Activated CD8-positive, alpha-beta memory T cell treated with anti-CD3 and anti-CD28 coated beads for 36 hours (primary cell): ENCODE data around the gene COL10A1. TPM values are rescaled to one million over a fixed set of nuclear protein-coding genes. Genes with fewer than 3 reads are reported as not detected.

Experiments used
- CTCF ChIA-PET: fragments of 350-600 bp; sonication (Branson Sonifier 250); formaldehyde crosslinking; loops from one replicate; lab custom pipeline; 2021; ENCODE audit warnings: antibody characterized with exemption; lab: Charles Lee
- POLR2A ChIA-PET: fragments of 350-600 bp; sonication (Branson Sonifier 250); formaldehyde crosslinking; loops from one replicate; lab custom pipeline; 2021; ENCODE audit warnings: antibody characterized with exemption; lab: Charles Lee
- total RNA-seq, 2 experiments: library from RNA; stranded (reverse); gene quantifications; one replicate each; pipeline ENCODE4 v1.2.3, GENCODE V29; 2021

COL10A1 gene
- not detected for total RNA-seq

DNA sequence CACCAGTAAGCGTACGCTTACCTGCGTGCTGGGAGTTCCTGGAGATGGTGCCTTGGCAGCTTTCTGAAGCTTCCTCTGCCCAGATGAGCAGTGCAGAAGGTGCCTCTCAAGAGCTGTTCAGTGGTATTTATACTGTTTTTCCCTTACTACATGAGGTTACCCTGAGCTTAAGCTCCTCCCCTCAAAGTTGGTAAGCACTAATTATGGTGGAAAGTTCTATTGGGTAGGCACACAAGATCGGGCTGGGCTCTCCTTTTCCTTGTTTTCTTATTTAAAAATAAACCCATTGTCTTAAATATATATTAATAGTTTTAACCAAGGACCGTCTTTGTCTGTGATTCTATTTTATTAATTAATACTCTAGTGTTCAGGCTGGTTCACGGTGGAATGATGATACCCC lies at the start of gene COL10A1:
TSS of gene COL10A1 (minus strand) at position 101 of the 400 bp plus-strand sequence. CDS start 640 bp downstream, outside the sequence.
- CTCF ChIA-PET = no interaction called here

DNA sequence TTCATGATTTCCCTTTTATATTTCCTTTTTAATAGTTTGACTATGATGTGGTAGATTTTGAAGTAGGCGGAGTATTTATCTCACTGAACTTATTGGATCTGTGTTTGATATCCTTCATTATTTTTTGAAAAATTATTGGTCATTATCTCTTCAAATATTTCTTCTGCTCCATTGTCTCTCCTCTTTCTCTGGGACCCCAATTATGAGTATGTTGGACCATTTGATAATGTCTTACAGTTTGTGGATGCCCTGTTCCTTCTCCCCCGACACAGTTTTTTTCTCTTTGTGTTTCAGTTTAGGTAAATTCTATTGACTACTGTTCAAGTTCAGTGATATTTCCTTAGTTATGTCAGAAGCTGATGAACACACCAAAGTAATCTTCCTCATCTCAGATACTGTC lies 49.4 kb upstream of the COL10A1 start:
- ChIA-PET CTCF (no interaction called here), POLR2A (no interaction called here)

More for the DNA sequence above, at the start of gene COL10A1:
- POLR2A ChIA-PET = no interaction called here

DNA sequence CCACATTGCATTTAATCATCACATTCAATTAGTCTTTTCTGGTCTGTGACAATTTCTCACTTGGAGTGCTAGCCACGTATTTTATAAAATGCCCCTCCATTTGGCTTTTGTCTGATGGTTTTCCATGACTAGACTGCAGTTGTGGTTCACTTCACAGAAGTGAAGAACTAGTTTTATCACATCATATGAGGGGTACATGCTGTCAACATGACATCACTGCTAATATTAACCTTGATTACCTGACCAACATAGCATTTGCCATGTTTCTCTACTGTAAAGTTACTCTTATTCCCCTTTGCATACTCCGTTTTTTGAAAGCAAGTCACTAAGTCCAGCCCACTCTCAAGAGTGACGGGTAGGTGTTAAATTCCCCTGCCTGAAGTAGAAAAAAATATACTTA lies 48.0 kb upstream of the COL10A1 start:
- POLR2A ChIA-PET = no interaction called here
- CTCF ChIA-PET = no interaction called here

DNA sequence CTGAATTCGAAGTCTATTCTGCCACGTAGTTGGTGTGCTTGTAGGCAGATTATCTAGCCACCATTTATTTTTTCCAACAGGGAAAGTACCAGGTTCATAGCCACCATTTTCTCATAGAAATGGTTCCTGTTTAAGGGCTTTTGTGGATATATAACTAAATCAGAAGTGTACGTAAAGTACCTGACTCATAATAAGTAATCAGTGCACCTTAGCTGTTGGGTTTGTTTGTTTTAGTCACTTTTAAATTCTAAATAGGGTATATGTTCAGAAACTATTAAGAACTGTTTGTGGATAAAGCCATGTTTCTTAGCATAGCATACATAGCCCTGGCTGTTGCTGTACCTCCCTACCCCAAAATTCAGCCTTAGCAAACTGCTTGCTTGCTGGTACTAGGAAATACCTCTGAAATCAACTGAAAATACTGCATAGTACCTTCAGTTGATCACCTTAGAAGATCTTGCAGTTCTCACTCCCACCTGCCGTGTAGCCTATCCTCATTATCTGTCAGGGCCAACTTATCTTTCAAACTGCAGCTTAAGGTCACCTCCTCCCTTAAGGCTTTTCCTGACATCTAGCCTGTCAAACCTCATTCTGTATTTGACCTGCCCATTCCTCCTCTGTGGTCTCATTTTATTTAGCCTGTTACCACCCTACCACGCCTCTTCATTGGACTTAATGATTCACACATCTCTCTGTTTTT lies 44.6 kb upstream of the COL10A1 start:
- POLR2A ChIA-PET = no interaction called here

DNA sequence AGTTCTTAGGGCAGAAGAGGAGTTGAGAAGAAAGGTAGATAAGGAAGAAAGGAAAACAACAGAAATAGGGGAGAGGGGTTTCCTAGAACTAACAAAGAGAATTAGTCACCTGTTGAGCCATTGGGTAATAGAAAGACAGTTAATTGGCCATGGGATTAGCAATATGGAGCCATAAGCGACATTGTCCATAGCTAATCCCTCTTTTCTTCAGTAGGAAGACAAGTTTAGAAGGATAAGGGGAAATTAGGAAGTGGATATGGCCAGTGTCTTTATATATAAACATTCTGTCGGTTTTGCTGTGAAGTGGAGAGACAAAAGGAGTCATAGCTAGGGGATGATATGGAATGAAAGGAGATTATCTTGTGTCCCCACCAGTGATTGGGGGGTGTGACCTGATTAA lies 43.9 kb upstream of the COL10A1 start:
- ChIA-PET POLR2A (no interaction called here), CTCF (no interaction called here)

More for the DNA sequence above, 44.6 kb upstream of the COL10A1 start:
- CTCF ChIA-PET = no interaction called here

DNA sequence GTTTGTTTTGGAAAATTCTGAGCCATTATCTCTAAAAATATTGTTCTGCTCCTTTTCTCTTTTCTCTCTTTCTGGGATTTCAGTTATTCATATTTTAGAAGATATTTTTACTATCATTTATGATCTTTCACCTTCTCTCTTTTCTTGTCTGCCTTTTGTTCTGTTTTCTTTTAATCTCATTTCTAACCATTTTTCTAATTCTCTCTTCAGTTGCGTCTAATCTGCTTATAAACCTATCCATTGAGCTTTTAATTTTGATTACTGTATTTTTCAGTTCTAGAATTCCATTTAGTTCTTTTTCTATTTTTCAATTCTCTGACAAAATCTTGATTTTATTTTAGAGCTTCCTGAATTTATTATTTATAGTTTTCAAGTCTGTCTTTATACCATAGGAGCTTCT lies 42.2 kb upstream of the COL10A1 start:
- CTCF ChIA-PET = no interaction called here

DNA sequence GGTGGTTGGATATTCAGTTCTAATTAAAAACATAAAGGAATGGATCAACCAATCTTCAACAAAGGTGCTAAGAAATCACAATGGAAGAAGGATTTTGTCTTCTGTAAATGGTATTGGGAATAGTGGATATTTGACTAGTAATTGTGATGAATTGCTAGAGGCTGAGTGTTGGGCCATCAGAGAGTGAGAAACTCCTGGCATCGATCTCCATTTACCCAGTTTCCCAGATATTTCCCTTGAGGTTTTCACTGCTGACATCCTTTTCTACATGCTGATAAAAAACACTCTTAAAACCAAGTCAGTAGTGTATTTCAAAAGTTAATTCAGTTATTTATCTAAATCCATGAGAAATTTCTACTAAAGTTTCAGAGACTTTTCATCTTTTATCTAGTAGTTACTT lies 40.4 kb upstream of the COL10A1 start:
- ChIA-PET CTCF (no interaction called here), POLR2A (no interaction called here)

More for the DNA sequence above, 42.2 kb upstream of the COL10A1 start:
- POLR2A ChIA-PET = interaction anchor here (0.7 kb wide), 1 partner anchor 535 kb away, joined by 4 read pairs; no protein-coding TSS in a partner anchor

DNA sequence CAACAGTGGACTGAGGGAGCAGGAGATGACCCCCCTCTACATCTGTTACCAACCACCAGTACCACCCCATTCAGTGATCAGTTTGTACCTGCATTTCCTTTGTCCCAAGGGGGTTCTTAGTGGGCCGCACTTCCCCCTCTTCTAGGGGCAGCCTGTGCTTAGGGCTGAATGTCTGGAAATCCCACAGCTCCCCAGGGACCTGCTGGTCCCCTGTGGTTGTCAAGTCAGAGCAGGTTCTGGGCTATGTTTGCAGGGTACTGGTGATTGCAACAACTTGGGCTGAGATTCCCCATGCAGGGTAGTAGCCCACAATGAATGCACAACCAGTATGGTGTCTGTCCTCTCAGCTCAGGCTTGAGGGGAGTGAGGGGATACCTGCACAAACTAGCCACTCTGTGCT lies 39.7 kb upstream of the COL10A1 start:
- CTCF ChIA-PET = no interaction called here
- POLR2A ChIA-PET = no interaction called here

DNA sequence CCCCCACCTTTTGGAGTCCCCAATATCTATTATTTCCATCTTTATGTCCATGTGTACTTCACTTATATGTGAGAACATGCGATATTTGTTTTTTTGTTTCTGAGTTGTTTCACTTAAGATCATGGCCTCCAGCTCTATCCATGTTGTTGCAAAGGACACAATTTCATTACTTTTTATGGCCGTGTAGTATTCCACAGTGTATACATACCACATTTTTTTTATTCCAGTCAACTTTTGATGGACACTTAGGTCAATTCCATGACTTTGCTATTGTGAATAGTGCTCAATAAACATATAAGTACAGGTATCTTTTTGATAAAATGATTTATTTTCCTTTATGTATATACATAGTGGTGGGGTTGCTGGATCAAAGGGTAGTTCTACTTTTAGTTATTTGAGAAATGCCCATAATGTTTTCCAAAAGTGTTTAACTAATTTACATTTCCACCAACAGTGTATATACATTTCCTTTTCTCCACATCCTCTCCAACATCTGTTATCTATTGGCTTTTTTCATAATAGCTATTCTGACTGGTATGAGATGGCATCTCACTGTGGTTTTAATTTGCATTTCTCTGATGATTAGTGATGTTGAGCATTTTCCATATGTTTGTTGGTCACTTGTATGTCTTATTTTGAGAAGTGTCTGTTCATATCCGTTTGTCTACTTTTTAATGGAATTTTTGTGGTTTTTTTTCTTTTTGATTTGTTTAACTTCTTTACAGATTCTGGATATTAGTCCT lies 34.0 kb upstream of the COL10A1 start:
- CTCF ChIA-PET = no interaction called here
- POLR2A ChIA-PET = no interaction called here

DNA sequence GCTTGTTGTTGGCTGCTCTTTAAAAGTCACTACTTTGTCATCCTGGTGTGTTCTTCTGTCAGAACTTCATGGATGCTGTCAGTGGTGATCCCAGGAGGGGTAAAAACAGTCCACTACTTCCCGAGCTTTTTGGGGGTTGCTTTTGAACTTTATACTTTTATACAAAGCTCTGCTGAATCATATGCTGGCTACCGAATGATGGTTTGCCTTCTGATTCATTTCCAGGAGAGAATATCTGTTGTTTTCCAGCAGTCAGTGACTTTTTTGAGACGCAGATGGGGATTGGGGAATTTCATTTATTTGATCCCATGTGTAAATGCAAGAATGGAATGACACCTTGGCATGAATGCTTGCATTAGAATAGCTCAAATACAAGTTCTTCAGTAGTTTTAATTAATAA lies 32.7 kb upstream of the COL10A1 start:
- ChIA-PET POLR2A (no interaction called here), CTCF (no interaction called here)

DNA sequence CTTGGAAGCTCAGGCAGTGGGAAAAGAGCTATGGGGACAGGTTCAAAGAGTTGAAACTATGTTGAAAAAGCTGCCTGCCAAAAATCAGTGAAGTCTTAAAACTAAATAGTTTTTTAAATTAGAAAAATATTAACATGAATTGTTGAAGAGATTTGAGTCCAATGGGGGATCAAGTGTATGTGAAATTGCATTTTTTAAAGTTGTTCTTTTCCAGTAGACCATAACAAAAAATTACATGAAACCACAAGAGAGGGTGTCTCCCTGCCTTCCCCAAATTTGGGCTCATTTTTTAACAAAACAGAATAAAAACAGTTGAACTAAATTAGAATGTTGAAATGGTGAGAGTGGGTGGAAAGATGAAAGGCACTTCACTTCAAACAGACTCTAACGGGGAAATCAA lies 31.5 kb upstream of the COL10A1 start:
- CTCF ChIA-PET = no interaction called here
- POLR2A ChIA-PET = no interaction called here

DNA sequence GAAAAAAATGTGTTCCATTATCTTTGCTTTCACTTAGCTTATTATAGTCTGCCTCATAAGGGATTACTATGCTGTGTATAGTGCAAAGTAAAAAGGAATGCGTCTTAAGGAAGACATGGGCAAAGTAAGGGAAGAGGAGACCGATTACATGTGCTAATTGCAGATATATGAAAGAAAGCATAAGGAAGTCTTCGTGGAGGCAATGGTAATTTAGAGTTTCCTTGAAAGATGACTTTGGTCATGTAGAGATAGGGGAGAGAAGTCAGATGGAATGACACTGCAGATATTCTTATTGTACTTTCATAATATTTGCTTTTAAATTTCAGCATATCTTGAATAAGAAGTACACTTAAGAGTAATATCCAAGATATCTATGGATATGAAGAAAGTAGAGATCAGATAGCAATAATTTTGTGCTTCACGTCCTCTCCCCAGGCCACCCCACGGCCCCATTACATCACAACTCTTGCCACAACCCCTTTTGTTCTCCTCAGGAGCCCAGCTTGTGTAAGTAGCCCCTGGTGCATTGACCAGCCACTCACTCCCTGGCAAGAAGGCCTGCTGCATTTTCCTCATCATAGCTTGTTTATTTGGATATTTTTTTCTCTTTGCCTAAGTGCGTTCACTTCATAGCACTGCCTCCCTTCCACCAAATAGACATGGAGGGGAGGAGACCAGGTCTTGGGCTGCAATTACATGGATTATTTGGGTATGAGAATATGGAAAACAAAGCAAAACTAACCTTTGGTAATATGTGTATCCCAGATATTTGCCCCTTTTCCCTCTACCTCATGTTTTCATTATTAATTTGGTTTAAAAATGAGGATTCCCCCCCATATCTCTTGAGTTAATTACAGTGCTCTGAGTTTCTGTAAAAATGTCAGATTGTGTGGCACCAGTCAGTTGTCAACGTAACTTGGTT lies 30.7 kb upstream of the COL10A1 start:
- ChIA-PET CTCF (no interaction called here), POLR2A (no interaction called here)

DNA sequence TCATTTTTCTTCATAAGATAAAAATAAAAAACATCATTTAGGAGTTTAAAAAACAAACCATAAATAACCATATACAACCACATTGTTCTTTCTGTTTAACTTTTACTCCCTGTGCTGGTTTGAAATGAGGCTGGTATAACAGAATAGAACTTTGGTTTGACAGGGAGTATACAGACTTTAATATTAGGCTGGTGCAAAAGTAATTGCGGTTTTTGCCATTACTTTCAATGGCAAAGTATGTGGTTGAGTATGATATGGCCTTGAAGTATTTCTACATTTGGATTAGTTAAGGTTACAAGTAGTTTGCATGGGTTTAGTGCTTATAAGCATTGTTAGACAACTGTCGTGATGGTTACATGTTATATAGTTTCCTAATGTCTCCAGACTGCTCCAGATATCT lies 29.0 kb upstream of the COL10A1 start:
- CTCF ChIA-PET = no interaction called here
- POLR2A ChIA-PET = no interaction called here

DNA sequence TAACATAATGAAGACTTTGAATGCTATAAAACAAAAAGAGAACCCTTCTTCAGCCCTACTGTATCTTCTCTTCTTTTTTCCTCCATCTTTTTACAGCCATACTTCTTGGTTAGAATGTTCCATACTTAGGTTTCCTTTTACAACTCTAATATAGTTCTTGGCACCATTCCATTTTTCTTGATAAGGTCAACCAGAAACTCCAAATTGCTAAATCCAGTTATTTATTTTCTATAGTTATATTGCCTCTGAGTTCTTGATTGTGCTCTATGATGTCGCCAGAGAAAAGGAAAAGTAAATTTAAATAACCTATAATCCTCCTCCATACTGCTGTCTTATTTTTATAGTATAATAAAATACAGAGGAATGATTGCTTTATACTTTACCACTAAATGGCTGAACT lies 26.7 kb upstream of the COL10A1 start:
- POLR2A ChIA-PET = interaction anchor here (0.6 kb wide), 1 partner anchor 49 kb away, joined by 3 read pairs; no protein-coding TSS in a partner anchor
- CTCF ChIA-PET = no interaction called here

DNA sequence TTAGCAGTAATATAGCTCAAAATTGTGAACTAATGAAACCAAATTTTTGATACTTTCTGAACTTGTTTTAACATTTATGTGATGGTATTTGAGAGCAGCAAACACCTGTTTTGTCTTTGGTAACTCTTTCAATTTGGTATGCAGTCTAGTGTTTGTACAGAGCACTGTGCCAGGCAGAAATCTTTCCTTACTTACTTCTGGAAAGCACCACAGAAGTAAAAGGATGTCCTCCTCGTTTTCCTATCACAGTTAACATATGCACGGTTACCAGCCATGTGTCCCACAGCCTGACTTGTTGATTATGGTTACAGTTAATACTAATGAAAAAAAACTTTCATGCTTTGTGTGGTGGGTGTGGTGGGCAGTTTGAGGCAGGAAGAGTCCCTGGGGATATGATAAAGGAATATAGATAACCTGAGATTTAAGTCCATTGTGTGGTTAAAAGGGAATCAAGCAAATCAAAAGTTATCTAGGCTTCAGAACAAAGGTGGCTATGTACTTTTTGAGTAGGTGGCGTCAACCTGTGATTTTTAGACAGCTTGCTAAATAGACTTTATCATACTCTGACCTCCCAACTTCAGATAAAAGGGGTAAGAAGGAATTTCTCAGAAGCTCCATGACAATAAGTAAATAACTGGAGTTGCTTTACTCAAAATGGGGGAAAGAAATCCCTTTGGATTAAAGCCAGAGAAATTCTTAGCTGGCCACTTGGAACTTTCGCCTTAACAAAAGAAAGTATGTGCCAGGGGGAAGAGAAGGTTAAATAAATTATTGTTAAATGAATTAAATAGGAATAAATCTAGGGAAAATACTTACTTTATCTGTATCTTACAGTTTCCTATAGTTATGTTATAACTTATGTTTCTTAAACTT lies 20.1 kb upstream of the COL10A1 start:
- POLR2A ChIA-PET = no interaction called here
- CTCF ChIA-PET = no interaction called here

DNA sequence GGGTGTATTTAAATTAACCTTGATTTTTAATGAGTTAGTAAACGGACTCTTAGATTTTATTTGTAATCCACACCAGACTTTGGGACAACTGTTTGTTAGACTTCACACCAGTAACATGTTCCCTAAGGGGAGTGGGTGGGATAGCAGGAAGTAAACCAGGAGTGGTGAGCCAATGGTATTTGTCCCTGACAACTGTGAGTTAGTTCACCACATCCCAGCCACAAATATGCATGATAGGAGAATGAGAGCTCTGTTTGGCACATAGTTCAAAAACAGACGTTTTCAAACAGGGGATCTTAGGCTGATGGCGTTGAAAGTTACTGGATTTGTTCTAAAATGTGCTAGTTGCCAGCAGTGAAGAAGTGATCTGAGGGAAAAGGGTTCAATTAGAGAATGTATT lies 18.7 kb upstream of the COL10A1 start:
- CTCF ChIA-PET = no interaction called here

DNA sequence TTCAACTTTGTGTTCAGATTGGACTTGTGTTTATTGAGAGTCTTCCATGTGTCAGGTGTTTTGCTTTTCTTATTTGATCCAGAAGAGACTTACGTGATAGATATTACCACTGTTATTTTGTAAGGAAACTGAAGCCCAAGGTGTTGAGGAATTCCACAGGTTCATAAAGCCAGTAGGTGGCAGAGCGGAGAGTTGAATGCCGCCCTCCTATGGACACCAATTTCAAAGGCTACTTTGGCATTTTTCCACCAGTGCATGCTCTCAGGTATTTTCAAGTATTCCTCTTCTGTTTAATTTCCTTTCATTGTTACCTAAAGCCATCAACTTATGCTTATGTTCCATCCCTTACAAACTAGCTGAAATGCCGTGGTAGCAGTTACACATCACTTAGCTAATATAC lies 14.0 kb upstream of the COL10A1 start:
- POLR2A ChIA-PET = no interaction called here
- CTCF ChIA-PET = no interaction called here

More for the DNA sequence above, 18.7 kb upstream of the COL10A1 start:
- POLR2A ChIA-PET = no interaction called here

DNA sequence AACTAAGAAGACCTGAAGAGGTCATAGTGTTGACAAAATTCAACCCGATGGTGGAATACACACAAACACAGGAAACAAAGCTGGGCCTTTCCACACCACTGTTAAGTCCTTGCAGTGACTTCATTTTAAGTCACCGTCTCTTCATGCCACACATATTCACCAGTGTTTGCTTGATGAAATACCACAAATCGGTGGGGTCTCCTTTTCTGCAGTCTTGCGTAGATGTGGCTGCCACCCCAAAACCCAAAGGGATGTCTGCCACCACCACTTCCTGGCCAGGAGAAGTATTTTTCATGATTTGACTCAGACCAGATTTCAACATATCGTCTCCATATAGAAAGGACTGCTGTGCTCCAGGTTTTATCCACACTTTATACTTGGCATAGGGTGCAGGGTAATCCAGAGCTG lies 11.0 kb upstream of the COL10A1 start:
- CTCF ChIA-PET = interaction anchor here (0.7 to 2.1 kb wide), 3 partner anchors 14 to 35 kb away, joined by 3 to 5 read pairs (median 3); no protein-coding TSS in a partner anchor
- POLR2A ChIA-PET = no interaction called here

DNA sequence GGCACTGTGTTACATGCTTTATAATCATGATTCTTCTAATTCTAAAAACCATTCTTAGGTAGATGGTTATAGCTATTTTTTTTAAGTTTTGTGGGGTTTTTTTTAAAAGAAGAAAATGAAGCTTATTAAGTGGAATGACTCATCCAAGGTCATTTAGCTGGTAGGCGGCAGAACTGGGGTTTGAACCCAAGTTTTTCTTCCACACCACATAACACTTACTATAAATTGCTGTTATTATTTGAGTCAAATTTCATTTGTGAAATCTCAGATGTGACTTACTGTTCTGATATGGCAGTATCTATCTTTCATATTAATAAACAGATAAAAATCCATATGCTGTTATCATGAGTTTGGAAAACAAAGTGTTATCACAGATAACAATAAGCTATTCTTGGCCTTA lies 10.4 kb upstream of the COL10A1 start:
- ChIA-PET POLR2A (no interaction called here), CTCF (interaction anchor here (2.1 kb wide), 1 partner anchor 24 kb away, joined by 5 read pairs; no protein-coding TSS in a partner anchor)
